NCI-H345 treated with DMSO at 0.1 percent for 48 hours (cell line): Measurements from ENCODE around the gene HOXA6.

ENCODE experiments used
- DNase-seq: peaks from one replicate; lab custom pipeline; 2025; ENCODE audit not compliant: unreplicated experiment; lab: John Stamatoyannopoulos, UW

The HOXA6 gene

GRCh38 chr7:27151931-27152815, 4.6 kb upstream of the HOXA6 start, which contains the start of gene HOXA3:
Gene HOXA3, minus strand, starts transcription at chr7:27152583. Its CDS starts 41,943 bp downstream, at chr7:27110640.
- DNase-seq: no peak

GRCh38 chr7:27151341-27151930, 3.9 kb upstream of the HOXA6 start:
- DNase-seq: peak; percentile 61

GRCh38 chr7:27150568-27151340, 3.2 kb upstream of the HOXA6 start:
- peak; percentile 84 for DNase-seq

GRCh38 chr7:27149842-27150567, 2.4 kb upstream of the HOXA6 start:
- peak; percentile 40 for DNase-seq

- DNase-seq: no peak
Observed at GRCh38 chr7:27148756-27149641, 1.4 kb upstream of the HOXA6 start.

- no peak for DNase-seq
Observed at GRCh38 chr7:27148031-27148755, 619 bp upstream of the HOXA6 start.

GRCh38 chr7:27146491-27147198, 929 bp downstream of the HOXA6 start:
- no peak for DNase-seq

- no peak for DNase-seq
Observed at GRCh38 chr7:27145914-27146412, 1.6 kb downstream of the HOXA6 start.

- DNase-seq: no peak
Observed at GRCh38 chr7:27145165-27145913, 2.2 kb downstream of the HOXA6 start.

GRCh38 chr7:27144781-27145164, 2.8 kb downstream of the HOXA6 start:
- no peak for DNase-seq

- no peak for DNase-seq
Observed at GRCh38 chr7:27143950-27144780, 3.4 kb downstream of the HOXA6 start.

GRCh38 chr7:27143023-27143949, 4.3 kb downstream of the HOXA6 start, which contains the start of gene HOXA5:
Gene HOXA5, minus strand, starts transcription at chr7:27143681. Its CDS starts 74 bp downstream, at chr7:27143607.
- no peak for DNase-seq

- DNase-seq: no peak
Observed at GRCh38 chr7:27142580-27143022, 5.0 kb downstream of the HOXA6 start.

- no peak for DNase-seq
Observed at GRCh38 chr7:27141923-27142579, 5.5 kb downstream of the HOXA6 start.
